Mesendoderm (in vitro differentiated cells): Measurements from ENCODE around the gene TSPAN11.

Source experiments
- DNase-seq: peaks from one replicate; pipeline ENCODE4 v3.0.0; 2013
- H2AK5ac ChIP-seq: 2 replicates; pipeline ENCODE4 v1.6.1; 2013; ENCODE audit warnings: low read length, inconsistent platforms
- H2BK120ac ChIP-seq: 2 replicates; pipeline ENCODE4 v1.6.1; 2013; ENCODE audit warnings: low read depth, mild to moderate bottlenecking, low read length, moderate library complexity, mixed read lengths
- H2BK15ac ChIP-seq: replicated peaks from 2 replicates; pipeline ENCODE4 v1.6.1; 2013; ENCODE audit warnings: low read depth, mild to moderate bottlenecking, moderate library complexity
- H2BK5ac ChIP-seq: 2 replicates; pipeline ENCODE4 v1.6.1; 2013; ENCODE audit warnings: low read length, inconsistent platforms
- H3K18ac ChIP-seq: 2 replicates; pipeline ENCODE4 v1.6.1; 2013; ENCODE audit warnings: mild to moderate bottlenecking, low read length, mixed read lengths
- H3K23ac ChIP-seq: one replicate; pipeline ENCODE4 v1.6.1; 2013; ENCODE audit warnings: low read length
- H3K27ac ChIP-seq: 2 replicates; pipeline ENCODE4 v1.5.1; 2013; ENCODE audit warnings: low read depth, mild to moderate bottlenecking, inconsistent platforms, low read length, moderate library complexity
- H3K27me3 ChIP-seq: 2 replicates; pipeline ENCODE4 v1.6.1; 2013; ENCODE audit warnings: low read length, control low read depth, mild to moderate bottlenecking, inconsistent platforms; ENCODE audit not compliant: insufficient read depth, poor library complexity
- H3K36me3 ChIP-seq: 2 replicates; pipeline ENCODE4 v1.6.1; 2013; ENCODE audit warnings: low read length, inconsistent platforms; ENCODE audit not compliant: control insufficient read depth, insufficient read depth
- H3K4ac ChIP-seq: one replicate; pipeline ENCODE4 v1.6.1; 2013; ENCODE audit warnings: low read depth, mild to moderate bottlenecking, low read length, moderate library complexity
- H3K4me1 ChIP-seq: 2 replicates; pipeline ENCODE4 v1.6.1; 2013; ENCODE audit warnings: low read depth, low read length, inconsistent platforms; ENCODE audit not compliant: control insufficient read depth
- H3K4me2 ChIP-seq: 2 replicates; pipeline ENCODE4 v1.6.1; 2013; ENCODE audit warnings: low read length
- H3K4me3 ChIP-seq: 2 replicates; pipeline ENCODE4 v1.5.1; 2013; ENCODE audit warnings: mild to moderate bottlenecking, low read length
- H3K56ac ChIP-seq: one replicate; pipeline ENCODE4 v1.6.1; 2013; ENCODE audit warnings: low read length
- H3K79me1 ChIP-seq: 2 replicates; pipeline ENCODE4 v1.6.1; 2013; ENCODE audit warnings: low read length, inconsistent platforms
- H3K79me2 ChIP-seq: 2 replicates; pipeline ENCODE4 v1.6.1; 2013; ENCODE audit warnings: mild to moderate bottlenecking, low read length; ENCODE audit not compliant: control insufficient read depth, insufficient read depth
- H3K9ac ChIP-seq: 2 replicates; pipeline ENCODE4 v1.6.1; 2013; ENCODE audit warnings: low read length, inconsistent platforms
- H4K5ac ChIP-seq: one replicate; pipeline ENCODE4 v1.6.1; 2013; ENCODE audit warnings: low read length
- H4K8ac ChIP-seq: one replicate; pipeline ENCODE4 v1.6.1; 2013; ENCODE audit warnings: low read depth, mild to moderate bottlenecking, control low read depth, low read length, moderate library complexity
- WGBS: extraction: QIAGEN DNeasy Blood & Tissue Kit; methylation state at CpG from one replicate; pipeline ENCODE4 v1.1.7; 2013; ENCODE audit warnings: low lambda C conversion rate, missing lambda C conversion rate; ENCODE audit not compliant: insufficient coverage; ENCODE audit errors: extremely low coverage; 5-methylcytosine and 5-hydroxymethylcytosine counted together

Gene TSPAN11

DNA sequence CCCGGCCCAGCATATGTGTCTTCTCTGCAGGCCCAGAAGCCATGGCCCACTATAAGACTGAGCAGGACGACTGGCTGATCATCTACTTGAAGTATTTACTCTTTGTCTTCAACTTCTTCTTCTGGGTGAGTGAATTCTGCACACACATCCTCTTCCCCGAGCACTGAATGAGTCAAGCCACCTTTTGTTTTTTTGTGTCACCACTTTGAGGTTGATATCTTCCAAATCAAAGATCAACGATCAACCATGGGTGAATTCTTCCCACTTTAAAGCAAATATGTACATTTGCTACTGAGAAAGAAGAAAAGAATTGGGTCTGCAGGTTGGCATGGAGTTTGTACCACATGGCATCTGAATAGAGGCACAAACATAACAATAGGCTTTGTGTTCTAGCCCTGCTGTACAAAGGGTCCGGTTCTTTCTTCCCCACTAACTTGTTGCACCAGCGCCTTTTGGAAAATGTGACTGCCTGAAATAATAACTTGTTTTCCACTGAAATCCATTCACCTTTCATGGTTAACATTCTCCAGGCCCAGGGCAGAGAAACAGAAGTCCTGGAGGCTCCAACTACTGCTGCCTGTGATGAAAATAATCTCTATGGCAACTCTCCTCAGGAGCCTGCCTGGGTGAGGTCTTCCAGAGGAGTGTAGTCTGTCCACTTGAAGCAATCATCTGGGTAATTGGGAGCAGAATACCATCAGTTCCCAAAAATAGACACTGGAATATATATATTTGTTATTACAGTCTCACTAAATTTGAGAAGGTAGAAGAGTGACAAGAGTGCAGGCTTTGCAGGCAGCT, 27.6 kb downstream of the TSPAN11 start:
- Histone ChIP-seq H3K79me2 (no peaks in the 10 kb centered on the region), H3K27me3 (no peaks in the 10 kb centered on the region), H3K4ac (no peak overlapping the region), H3K9ac (no peak overlapping the region), H4K5ac (no peak overlapping the region), H2AK5ac (no peak overlapping the region), H2BK5ac (no peak overlapping the region), H3K27ac (no peak overlapping the region), H3K36me3 (no peaks in the 10 kb centered on the region), H3K56ac (no peak overlapping the region), H3K18ac (no peak overlapping the region), H3K4me3 (no peak overlapping the region), H3K4me2 (no peak overlapping the region), H2BK120ac (no peak overlapping the region), H3K4me1 (no peaks in the 10 kb centered on the region), H3K79me1 (no peaks in the 10 kb centered on the region), H2BK15ac (no peak overlapping the region), H4K8ac (no peak overlapping the region), H3K23ac (no peak overlapping the region)
- WGBS = no CpG with 5 or more reads among the region's 6 CpGs
- no peak for DNase-seq

DNA sequence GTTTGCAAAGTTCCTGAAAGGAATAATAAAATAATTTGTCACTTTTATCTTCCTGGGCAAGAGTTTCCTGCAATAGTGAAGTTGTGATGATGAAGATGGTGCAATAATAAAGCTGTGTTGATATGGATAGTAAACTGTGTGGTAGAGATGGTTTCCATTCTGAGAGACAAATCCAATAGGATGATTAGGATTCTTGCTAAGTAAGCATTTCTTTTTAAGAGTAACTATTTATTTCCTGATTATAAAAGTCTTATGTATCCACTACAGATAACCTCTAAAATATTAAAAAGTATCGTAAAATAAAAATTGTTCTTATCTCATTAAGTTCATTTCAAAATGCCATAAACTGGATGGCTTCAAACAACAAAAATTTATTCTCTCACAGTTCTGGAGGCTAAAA, 28.7 kb downstream of the TSPAN11 start:
- Histone ChIP-seq H4K8ac (no peak overlapping the region), H2BK15ac (no peak overlapping the region), H2AK5ac (no peak overlapping the region), H4K5ac (no peak overlapping the region), H3K23ac (no peak overlapping the region), H2BK120ac (no peak overlapping the region), H3K4me2 (no peak overlapping the region), H3K36me3 (no peaks in the 10 kb centered on the region), H3K79me1 (no peaks in the 10 kb centered on the region), H3K4ac (no peak overlapping the region), H3K56ac (no peak overlapping the region), H3K4me3 (no peak overlapping the region), H3K27me3 (no peaks in the 10 kb centered on the region), H3K4me1 (no peaks in the 10 kb centered on the region), H3K79me2 (no peaks in the 10 kb centered on the region), H3K18ac (no peak overlapping the region), H2BK5ac (no peak overlapping the region), H3K27ac (no peak overlapping the region), H3K9ac (no peak overlapping the region)
- WGBS = no CpG with 5 or more reads among the region's 1 CpG
- DNase-seq = no peak

DNA sequence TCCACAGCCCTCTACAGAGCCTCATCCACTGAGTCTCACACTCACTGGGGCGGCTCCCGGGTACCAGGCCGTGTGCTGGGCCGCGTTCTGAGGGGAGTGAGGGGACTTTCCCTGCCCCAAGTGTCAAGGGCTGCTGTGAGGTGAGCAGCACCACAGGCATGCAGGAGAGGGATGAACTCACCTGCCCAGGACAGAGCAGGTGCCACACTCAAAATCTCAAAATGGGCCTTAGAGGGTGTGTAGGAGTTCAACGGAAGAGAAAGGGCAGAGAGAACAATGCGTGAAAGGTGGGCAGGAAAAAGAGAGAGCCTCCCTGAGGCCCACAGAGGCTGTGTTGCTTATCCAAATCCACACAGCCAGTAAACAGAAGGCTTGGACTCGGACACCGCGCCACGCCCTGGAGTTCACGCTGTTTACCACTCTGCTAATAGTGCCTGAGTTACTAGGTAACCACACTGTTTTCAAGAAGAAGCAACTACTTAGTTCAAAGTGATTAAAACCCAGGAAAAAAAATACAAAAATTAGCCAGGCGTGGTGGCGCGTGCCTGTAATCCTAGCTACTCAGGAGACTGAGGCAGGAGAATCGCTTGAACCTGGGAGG, 32.7 kb downstream of the TSPAN11 start:
- no peak overlapping the region for H3K18ac ChIP-seq
- WGBS = no CpG with 5 or more reads among the region's 16 CpGs

DNA sequence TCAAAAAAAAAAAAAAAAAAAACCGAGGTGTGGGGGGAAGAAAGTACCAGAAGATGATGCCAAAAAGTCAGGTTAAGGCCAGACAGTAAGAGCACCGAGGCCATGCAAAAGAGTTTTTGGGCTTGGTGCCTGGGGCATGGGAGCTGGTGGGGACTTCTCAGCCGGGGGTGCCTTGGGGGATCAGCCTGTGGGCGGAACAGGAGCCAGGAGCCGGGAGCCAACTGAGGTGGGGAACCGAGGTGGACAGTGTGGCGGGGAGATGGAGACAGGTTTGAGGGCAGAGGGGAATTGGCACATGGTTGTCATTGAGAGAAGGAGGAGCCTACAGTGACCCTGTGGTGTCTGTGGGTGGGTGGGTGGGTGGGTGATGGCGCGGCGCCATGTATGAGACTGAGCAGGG, 33.2 kb downstream of the TSPAN11 start:
- H4K8ac ChIP-seq = no peak overlapping the region
- H3K4me3 ChIP-seq = no peak overlapping the region
- no peak overlapping the region for H3K4me2 ChIP-seq
- WGBS = no CpG with 5 or more reads among the region's 10 CpGs
- H2BK5ac ChIP-seq = no peak overlapping the region
- H3K18ac ChIP-seq = no peak overlapping the region
- no peak overlapping the region for H3K27ac ChIP-seq
- H3K79me2 ChIP-seq = no peaks in the 10 kb centered on the region
- no peaks in the 10 kb centered on the region for H3K36me3 ChIP-seq
- no peak for DNase-seq
- H2BK15ac ChIP-seq = no peak overlapping the region
- no peaks in the 10 kb centered on the region for H3K79me1 ChIP-seq
- no peak overlapping the region for H2AK5ac ChIP-seq
- no peak overlapping the region for H3K56ac ChIP-seq
- no peak overlapping the region for H3K9ac ChIP-seq
- no peak overlapping the region for H3K23ac ChIP-seq
- H4K5ac ChIP-seq = no peak overlapping the region
- H3K4ac ChIP-seq = no peak overlapping the region
- no peaks in the 10 kb centered on the region for H3K4me1 ChIP-seq
- no peak overlapping the region for H2BK120ac ChIP-seq
- no peaks in the 10 kb centered on the region for H3K27me3 ChIP-seq

More for the DNA sequence above, 32.7 kb downstream of the TSPAN11 start:
- Histone ChIP-seq H3K27me3 (no peaks in the 10 kb centered on the region), H3K4me2 (no peak overlapping the region), H3K79me1 (no peaks in the 10 kb centered on the region), H3K36me3 (no peaks in the 10 kb centered on the region), H3K56ac (no peak overlapping the region), H2BK5ac (no peak overlapping the region), H3K4me3 (no peak overlapping the region), H3K4me1 (no peaks in the 10 kb centered on the region), H2AK5ac (no peak overlapping the region), H2BK120ac (no peak overlapping the region), H3K9ac (no peak overlapping the region), H3K79me2 (no peaks in the 10 kb centered on the region), H2BK15ac (no peak overlapping the region), H4K5ac (no peak overlapping the region), H4K8ac (no peak overlapping the region), H3K23ac (no peak overlapping the region), H3K27ac (no peak overlapping the region), H3K4ac (no peak overlapping the region)
- DNase-seq = no peak

DNA sequence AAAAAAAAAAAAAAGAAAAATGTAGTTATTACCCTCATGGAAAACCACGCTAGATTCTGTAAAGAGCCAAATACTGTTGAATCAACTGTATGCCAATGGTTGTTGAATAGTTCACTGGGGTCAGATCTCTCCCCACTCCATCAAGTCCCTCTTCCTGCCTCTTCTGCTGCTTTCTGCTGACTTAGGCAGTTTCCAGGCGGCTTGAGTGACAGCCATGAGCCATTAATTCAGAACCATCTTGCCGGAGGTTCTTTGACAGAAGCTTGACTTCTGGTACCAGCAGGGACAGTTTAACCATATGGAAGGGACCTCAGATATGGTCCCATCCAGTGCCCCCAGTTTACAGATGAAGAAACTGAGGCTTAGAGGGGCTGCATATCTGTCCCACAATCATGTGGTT, 34.5 kb downstream of the TSPAN11 start:
- no peak overlapping the region for H2BK120ac ChIP-seq
- H3K56ac ChIP-seq = no peak overlapping the region
- no peak overlapping the region for H3K27ac ChIP-seq
- no peaks in the 10 kb centered on the region for H3K79me2 ChIP-seq
- no peaks in the 10 kb centered on the region for H3K79me1 ChIP-seq
- no peak for DNase-seq
- H2BK5ac ChIP-seq = no peak overlapping the region
- H4K5ac ChIP-seq = no peak overlapping the region
- no peak overlapping the region for H3K9ac ChIP-seq
- no peak overlapping the region for H3K4me2 ChIP-seq
- H3K4me3 ChIP-seq = no peak overlapping the region
- H4K8ac ChIP-seq = no peak overlapping the region
- H3K18ac ChIP-seq = no peak overlapping the region
- H2BK15ac ChIP-seq = no peak overlapping the region
- H3K4me1 ChIP-seq = no peaks in the 10 kb centered on the region
- H3K27me3 ChIP-seq = no peaks in the 10 kb centered on the region
- no peak overlapping the region for H2AK5ac ChIP-seq
- no CpG with 5 or more reads among the region's 3 CpGs for WGBS
- H3K36me3 ChIP-seq = no peaks in the 10 kb centered on the region
- no peak overlapping the region for H3K23ac ChIP-seq
- no peak overlapping the region for H3K4ac ChIP-seq
